NCI-H82 (cell line): ENCODE measurements around the gene HEPACAM.

Experiments
- DNase-seq: peaks from one replicate; lab custom pipeline; 2025; lab: John Stamatoyannopoulos, UW

Gene HEPACAM

GRCh38 chr11:124943254-124943616 lies 7.4 kb upstream of the HEPACAM start:
- DNase-seq: no peak

GRCh38 chr11:124942466-124943253 lies 6.8 kb upstream of the HEPACAM start:
- DNase-seq: no peak

- DNase-seq: no peak
These were observed 5.9 kb upstream of the HEPACAM start for GRCh38 chr11:124941703-124942102.

- no peak for DNase-seq
These were observed 3.1 kb upstream of the HEPACAM start for GRCh38 chr11:124938970-124939369.

GRCh38 chr11:124938206-124938765 lies 2.4 kb upstream of the HEPACAM start:
- DNase-seq: no peak

GRCh38 chr11:124937336-124937935 lies 1.6 kb upstream of the HEPACAM start:
- DNase-seq: no peak

- no peak for DNase-seq
These were observed 842 bp downstream of the HEPACAM start for GRCh38 chr11:124934862-124935547.

GRCh38 chr11:124930799-124931198 lies 5.0 kb downstream of the HEPACAM start:
- no peak for DNase-seq

- no peak for DNase-seq
These were observed 6.7 kb downstream of the HEPACAM start for GRCh38 chr11:124928942-124929665.

GRCh38 chr11:124923296-124923695 lies 12.6 kb downstream of the HEPACAM start:
- DNase-seq: no peak

- no peak for DNase-seq
These were observed 13.0 kb downstream of the HEPACAM start for GRCh38 chr11:124922831-124923230.

GRCh38 chr11:124920870-124921609 lies 14.8 kb downstream of the HEPACAM start:
- peak; percentile 41 for DNase-seq

- DNase-seq: no peak
These were observed 15.5 kb downstream of the HEPACAM start for GRCh38 chr11:124920356-124920755.

- DNase-seq: peak; percentile 32
These were observed 15.9 kb downstream of the HEPACAM start for GRCh38 chr11:124919898-124920297.

GRCh38 chr11:124918950-124919349 lies 16.9 kb downstream of the HEPACAM start, which contains the start of gene HEPN1:
Gene HEPN1 (plus strand): TSS chr11:124919250.
- no peak for DNase-seq

- peak; percentile 29 for DNase-seq
These were observed 18.7 kb downstream of the HEPACAM start for GRCh38 chr11:124917115-124917637.

GRCh38 chr11:124916370-124916710 lies 19.5 kb downstream of the HEPACAM start:
- no peak for DNase-seq

- no peak for DNase-seq
These were observed 20.1 kb downstream of the HEPACAM start for GRCh38 chr11:124915541-124916369.

- no peak for DNase-seq
These were observed 33.2 kb downstream of the HEPACAM start for GRCh38 chr11:124902616-124903015.

GRCh38 chr11:124900464-124900863 lies 35.4 kb downstream of the HEPACAM start:
- no peak for DNase-seq
